ENCODE data around the gene ZFP90.
"Not testable (repeated sequence)": the region's sequence is repeated elsewhere in the genome, so short reads cannot be mapped to it uniquely, and the experiment has no call there.

ZFP90 gene

GRCh38 chr16:68517606-68518166, 21.4 kb upstream of the ZFP90 start:
- no peak for DNase-seq (ENCODE audit: low spot score)

DNA sequence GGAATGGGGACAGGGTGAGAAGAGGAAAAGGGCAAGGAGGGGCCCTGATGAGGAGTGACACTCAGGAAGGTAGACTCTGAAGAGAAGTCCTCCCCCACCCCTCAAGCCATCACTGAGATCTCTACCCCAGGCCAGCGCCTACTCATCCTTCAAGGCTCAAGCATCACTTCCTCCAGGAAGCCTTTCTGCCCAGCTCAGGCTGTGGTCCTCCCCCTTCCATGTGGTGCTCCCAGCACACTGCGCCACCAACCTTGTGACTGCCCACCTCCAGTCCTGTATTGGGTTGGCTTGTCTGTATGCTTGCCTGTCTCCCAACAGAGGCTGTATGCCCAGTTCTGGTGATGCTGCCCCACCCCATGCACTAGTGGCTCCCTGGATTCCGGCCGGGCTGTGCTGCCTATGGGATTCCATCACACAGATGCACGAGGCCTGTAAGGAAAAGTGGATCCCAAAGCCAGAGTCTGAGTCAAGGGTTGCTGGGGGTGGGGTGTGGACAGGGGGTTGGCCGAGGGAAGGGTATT, 19.8 kb upstream of the ZFP90 start:
- DNase-seq (ENCODE audit: low spot score), result no peak

- peak; percentile 94 for DNase-seq (ENCODE audit: low spot score)
Observed at GRCh38 chr16:68520649-68521086, 18.4 kb upstream of the ZFP90 start.

- no peak for DNase-seq (ENCODE audit: low spot score)
Observed at GRCh38 chr16:68524069-68524820, 14.8 kb upstream of the ZFP90 start.

DNA sequence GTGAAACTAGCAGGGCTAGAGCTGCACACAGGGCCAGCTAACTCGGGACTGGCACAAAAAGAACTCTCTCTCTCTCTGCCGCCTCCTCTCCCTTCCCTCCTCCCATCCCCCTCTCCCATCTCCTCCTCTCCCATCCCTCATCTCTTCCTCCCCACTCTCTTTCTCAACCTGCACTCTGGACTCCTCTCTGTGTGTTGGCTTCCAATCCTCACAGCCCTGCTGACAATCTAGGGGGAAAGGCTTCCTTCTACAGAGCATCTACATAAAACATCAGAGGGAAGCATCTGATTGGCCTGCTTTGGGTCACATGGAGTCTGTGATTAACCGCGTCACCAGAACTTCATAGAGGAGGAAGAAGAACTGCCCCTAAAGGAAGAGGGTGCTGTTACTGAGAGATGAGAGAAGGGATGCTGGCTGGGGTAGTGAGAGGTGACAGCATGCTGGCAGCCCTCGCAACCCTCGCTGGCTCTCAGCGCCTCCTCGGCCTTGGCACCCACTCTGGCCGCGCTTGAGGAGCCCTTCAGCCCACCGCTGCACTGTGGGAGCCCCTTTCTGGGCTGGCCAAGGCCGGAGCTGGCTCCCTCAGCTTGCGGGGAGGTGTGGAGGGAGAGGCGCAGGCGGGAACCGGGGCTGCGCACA, 12.8 kb upstream of the ZFP90 start:
- no peak for DNase-seq (ENCODE audit: low spot score)

- DNase-seq (ENCODE audit: low spot score), result no peak
Observed at GRCh38 chr16:68526782-68527145, 12.3 kb upstream of the ZFP90 start.

DNA sequence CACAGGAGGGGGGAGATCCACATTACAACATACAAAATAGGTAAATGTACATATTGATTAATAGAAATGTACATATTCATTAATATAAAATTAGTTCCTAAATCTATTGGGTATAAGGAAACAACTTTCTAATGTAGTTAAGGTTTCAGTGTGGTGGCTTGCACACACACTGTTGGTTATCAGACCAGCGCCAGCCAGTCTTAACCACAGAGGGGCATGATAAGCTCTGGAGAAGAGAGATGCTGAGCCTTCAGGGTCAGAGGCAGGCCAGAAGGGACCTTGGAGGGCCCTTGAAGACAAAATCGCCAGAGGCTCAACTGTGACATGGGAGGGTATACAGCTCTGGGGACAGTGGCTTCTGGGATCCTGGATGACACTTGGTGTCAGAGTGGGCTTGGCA, 10.9 kb upstream of the ZFP90 start:
- DNase-seq (ENCODE audit: low spot score), result no peak

GRCh38 chr16:68528686-68529379, 10.3 kb upstream of the ZFP90 start:
- peak; percentile 90 for DNase-seq (ENCODE audit: low spot score)

DNA sequence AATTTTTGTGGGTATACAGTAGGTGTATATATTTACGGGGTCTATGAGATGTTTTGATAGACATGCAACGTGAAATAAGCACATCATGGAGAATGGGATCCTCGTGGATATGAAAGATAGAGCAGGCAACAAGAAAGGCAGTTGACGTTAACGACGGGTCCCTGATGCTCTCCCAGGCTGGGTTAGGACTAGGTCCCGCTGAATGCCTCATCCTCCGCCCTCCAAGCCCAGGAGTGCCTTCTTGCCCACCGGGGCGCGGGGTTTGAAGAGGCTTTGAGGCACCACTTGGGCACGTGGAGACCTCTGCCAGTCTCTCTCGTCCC, 9.5 kb upstream of the ZFP90 start:
- DNase-seq (ENCODE audit: low spot score), result no peak

DNA sequence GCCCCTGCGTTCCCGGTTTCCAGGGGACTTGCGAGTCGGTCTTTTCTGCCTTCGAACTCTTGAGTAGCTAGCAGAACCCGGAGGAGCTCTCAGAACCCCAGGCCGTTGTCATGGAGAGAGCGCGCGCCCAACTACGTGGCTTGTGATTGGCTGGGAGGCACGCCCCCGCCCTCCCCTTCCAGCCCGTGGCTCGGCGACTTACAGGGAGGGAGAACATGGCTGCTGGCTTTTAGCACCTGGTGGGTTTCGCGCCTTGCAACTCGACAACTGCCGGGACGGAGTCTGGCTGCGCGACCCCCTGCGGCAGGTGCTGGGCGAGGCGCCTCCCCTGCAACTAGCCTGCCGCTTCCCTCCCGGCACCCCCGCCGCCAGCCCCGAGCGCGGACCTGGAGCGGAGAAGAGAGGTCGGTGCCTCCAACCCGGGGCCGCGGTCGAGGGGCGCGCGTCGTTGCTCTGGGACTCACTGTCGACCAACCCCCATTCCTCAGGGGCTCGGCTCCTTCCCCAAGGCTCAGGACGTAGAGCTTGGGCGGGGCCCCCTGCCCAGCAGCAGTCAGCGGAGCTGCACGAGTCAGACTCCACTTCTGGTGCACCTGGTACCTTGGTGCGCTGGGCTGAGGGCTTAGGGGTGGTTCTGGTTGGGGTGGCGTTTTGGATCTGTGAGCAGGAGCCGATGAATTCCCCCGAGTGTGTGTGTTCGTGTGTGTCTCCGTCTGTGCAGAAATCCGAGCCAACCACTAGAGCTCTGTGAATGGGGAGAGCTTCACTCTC, 9.0 kb upstream of the ZFP90 start:
- peak; percentile 100 for DNase-seq (ENCODE audit: low spot score)

GRCh38 chr16:68533937-68534336, 5.2 kb upstream of the ZFP90 start:
- DNase-seq (ENCODE audit: low spot score), result no peak

DNA sequence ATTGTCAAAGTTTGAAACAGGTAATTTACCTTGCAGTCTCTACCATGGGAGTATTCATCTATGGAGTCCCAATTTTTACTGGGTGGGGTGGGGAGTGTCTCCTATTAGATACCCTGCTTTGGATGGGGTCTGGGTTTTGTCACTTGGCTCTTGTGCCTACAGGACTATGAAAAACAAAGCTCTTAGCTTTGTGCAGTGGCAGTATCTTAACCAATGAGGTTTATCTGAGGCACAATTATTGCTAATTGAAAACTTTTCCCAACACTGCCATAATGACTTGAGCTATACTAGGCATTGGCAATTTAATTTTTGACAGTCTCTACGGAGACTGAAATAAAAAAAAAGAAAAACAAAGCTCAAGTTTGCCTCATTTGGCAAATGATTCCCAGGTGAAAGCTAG, 3.8 kb upstream of the ZFP90 start:
- no peak for DNase-seq (ENCODE audit: low spot score)

DNA sequence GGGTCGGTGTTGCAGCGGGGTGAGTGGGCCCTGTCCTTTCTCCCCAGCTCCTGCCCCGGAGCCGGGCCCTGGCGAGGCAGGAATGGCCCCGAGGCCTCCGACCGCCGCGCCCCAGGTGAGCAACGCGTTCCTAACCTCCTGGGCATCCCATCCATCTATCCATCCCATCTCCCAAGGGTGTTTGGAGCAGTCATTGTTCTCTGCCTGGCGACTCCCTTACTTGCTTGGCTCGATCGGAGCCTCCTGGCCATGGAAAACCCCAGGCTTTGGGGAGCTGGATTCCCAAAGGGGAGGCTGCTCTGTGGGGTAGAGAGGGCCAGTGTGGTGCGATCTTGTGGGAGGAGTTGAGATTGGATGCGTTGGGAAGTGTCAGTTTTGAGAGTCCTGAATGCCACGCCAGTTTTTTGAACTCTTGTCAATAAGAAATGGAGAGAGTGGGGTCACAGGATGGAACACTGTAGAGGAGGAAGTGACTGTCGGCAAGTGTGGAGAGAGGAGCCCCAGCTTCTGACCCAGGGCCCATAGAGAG, 684 bp downstream of the ZFP90 start:
- DNase-seq (ENCODE audit: low spot score), result peak; percentile 40

DNA sequence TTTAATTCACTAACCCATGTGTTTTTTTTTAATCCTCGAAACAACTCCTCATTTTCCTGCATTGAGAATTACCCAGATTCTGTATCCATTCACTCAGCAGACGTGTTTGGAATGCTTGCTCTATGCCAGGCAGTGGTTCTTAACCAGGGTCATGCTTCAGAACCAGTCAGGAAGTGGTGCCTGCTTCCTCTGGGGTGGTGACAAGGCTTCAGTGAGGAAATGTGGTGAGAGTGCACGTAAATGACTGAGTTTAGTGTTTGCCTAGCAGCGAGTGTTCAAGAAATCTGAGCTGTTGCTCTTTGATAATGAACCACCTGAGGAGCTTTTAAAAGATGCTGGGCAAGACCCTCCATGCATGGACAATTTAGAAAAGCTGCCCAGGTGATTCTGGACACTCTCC, 9.9 kb downstream of the ZFP90 start:
- no peak for DNase-seq (ENCODE audit: low spot score)

DNA sequence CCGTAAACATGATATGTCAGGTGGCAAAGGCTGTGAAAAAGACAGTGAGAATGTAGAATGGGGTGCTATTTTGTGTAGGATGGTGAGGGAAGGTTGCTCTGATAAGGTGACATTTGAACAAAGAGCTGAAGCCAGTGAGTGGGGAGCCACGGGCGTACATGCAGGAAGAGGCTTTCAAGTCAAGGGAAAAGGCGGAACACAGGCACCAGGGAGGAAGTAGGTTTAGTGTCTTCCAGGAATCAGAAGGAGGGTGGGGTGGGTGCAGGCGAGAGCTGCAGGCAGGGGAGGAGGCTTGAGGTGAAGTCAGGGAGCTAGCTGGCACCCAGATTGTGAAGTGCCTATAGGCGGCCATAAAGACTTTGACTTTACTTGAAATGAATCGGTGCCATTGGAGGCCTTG, 14.1 kb downstream of the ZFP90 start:
- no peak for DNase-seq (ENCODE audit: low spot score)

GRCh38 chr16:68560341-68560740, 21.2 kb downstream of the ZFP90 start:
- DNase-seq (ENCODE audit: low spot score), result not testable (repeated sequence)

GRCh38 chr16:68563631-68564381, 24.7 kb downstream of the ZFP90 start:
- no peak for DNase-seq (ENCODE audit: low spot score)

- no peak for DNase-seq (ENCODE audit: low spot score)
Observed at GRCh38 chr16:68564382-68564985, 25.4 kb downstream of the ZFP90 start.

- DNase-seq (ENCODE audit: low spot score), result no peak
Observed at GRCh38 chr16:68574479-68574878, 35.4 kb downstream of the ZFP90 start.

DNA sequence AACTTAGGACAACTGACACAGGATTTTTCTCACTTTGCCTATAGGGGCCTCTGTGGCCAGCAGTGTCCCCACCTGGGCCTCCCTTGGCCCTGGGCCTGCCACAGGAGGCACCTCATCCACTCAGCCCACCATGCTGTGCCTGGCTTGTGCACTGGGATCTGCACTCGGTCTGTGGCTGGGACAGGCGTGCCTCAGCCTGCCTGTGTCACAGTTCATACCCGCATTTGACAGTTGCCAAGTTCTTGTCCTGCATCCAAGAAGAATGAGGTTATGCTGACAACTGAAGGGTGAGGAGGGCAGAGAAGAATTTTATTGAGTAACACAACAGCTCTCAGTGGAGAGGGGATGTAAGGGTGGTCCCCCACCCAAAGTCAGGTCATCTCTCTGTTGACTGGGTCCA, 36.0 kb downstream of the ZFP90 start:
- DNase-seq (ENCODE audit: low spot score), result no peak
